Peyer's patch (tissue), 4 donors: ENCODE results near the gene AGBL4.

ENCODE experiments used
- POLR2A ChIP-seq, 2 donors: fragments of 450-650 bp; IDR thresholded peaks; one replicate each; pipeline ENCODE4 v1.5.1; 2017; ENCODE audit warnings: antibody characterized with exemption in 2 of 2, mild to moderate bottlenecking in 2 of 2, moderate library complexity in 2 of 2
- TF ChIP-seq, protein P1 (sequence below), 6 experiments: fragments of 450-650 bp in 4 of 6; fragments of 200-600 bp in 2 of 6; sonication (generic) in 1 of 6; IDR thresholded peaks; one replicate each; pipeline ENCODE4 v1.5.1; 2017 to 2019; ENCODE audit warnings: antibody characterized with exemption in 6 of 6, mild to moderate bottlenecking in 3 of 6, moderate library complexity in 1 of 6

DNA sequence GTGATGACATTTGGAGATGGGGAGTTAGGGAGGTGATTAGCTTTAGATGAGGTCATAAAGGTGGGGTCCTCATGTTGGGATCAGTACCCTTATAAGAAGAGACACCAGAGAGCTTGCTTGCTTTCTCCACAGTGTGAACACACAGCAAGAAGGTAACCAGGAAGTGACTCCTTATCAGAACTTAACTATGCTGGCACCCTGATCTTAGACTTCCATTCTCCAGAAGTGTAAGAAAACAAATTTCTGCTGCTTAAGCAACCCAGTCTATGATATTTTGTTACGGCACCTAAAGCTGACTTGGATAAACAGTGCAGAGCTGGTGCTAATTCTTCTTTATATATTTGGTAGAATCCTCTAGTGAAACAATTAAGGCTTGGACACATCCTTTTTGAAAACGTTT lies 346.0 kb downstream of the AGBL4 start:
- TF ChIP-seq, protein P1, sequence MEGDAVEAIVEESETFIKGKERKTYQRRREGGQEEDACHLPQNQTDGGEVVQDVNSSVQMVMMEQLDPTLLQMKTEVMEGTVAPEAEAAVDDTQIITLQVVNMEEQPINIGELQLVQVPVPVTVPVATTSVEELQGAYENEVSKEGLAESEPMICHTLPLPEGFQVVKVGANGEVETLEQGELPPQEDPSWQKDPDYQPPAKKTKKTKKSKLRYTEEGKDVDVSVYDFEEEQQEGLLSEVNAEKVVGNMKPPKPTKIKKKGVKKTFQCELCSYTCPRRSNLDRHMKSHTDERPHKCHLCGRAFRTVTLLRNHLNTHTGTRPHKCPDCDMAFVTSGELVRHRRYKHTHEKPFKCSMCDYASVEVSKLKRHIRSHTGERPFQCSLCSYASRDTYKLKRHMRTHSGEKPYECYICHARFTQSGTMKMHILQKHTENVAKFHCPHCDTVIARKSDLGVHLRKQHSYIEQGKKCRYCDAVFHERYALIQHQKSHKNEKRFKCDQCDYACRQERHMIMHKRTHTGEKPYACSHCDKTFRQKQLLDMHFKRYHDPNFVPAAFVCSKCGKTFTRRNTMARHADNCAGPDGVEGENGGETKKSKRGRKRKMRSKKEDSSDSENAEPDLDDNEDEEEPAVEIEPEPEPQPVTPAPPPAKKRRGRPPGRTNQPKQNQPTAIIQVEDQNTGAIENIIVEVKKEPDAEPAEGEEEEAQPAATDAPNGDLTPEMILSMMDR (IDR thresholded peaks at IDR 0.05), result no peak
- no peak for TF ChIP-seq POLR2A (IDR thresholded peaks at IDR 0.05)
